ENCODE data around the gene HOXB6. TPM values are rescaled to one million over a fixed set of nuclear protein-coding genes. Genes with fewer than 3 reads are reported as not detected.

The HOXB6 gene
- total RNA-seq, 1 experiment from 2014 or later = 196 TPM

GRCh38 chr17:48583708-48584222, 21.0 kb downstream of the HOXB6 start:
- TF ChIP-seq POLR2AphosphoS5 (IDR thresholded peaks at IDR 0.05; ENCODE audit: low read depth, low read length) (no peak), TCF7L2 (IDR thresholded peaks at IDR 0.05; ENCODE audit: low read depth, low read length) (no peak)
- TF ChIP-seq, protein P1, sequence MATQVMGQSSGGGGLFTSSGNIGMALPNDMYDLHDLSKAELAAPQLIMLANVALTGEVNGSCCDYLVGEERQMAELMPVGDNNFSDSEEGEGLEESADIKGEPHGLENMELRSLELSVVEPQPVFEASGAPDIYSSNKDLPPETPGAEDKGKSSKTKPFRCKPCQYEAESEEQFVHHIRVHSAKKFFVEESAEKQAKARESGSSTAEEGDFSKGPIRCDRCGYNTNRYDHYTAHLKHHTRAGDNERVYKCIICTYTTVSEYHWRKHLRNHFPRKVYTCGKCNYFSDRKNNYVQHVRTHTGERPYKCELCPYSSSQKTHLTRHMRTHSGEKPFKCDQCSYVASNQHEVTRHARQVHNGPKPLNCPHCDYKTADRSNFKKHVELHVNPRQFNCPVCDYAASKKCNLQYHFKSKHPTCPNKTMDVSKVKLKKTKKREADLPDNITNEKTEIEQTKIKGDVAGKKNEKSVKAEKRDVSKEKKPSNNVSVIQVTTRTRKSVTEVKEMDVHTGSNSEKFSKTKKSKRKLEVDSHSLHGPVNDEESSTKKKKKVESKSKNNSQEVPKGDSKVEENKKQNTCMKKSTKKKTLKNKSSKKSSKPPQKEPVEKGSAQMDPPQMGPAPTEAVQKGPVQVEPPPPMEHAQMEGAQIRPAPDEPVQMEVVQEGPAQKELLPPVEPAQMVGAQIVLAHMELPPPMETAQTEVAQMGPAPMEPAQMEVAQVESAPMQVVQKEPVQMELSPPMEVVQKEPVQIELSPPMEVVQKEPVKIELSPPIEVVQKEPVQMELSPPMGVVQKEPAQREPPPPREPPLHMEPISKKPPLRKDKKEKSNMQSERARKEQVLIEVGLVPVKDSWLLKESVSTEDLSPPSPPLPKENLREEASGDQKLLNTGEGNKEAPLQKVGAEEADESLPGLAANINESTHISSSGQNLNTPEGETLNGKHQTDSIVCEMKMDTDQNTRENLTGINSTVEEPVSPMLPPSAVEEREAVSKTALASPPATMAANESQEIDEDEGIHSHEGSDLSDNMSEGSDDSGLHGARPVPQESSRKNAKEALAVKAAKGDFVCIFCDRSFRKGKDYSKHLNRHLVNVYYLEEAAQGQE (IDR thresholded peaks at IDR 0.05; ENCODE audit: insufficient read depth in 1 of 2, low read depth in 2 of 2, low read length in 1 of 2) = no peak
- intact Hi-C loops (cut with micrococcal nuclease; ENCODE audit: unreplicated experiment) = no loop called here
- no TSS peak for BruUV-seq (replicated peaks)
- ATAC-seq = no peak
- Histone ChIP-seq H3K4me3 (ENCODE audit: low read depth in 2 of 2, low read length in 2 of 2) (peak overlapping the region; percentile 70 to 99), H3K36me3 (ENCODE audit: control insufficient read depth, insufficient read depth, low read length) (no peaks in the 10 kb centered on the region), H3K27ac (ENCODE audit: low read length) (peak overlapping the region; percentile 99), H3K27me3 (ENCODE audit: control insufficient read depth, insufficient read depth, low read length) (no peaks in the 10 kb centered on the region), H3K9me3 (ENCODE audit: control insufficient read depth, insufficient read depth, low read depth, low read length) (no peaks in the 10 kb centered on the region), H3K4me1 (ENCODE audit: control insufficient read depth, insufficient read depth, low read length) (peaks cover 76% of the 10 kb centered on the region)
- ChIA-PET POLR2A (interaction anchor here (1.4 kb wide), 1 partner anchor 10 kb away, joined by 3 read pairs; the partner anchor contains the start of gene HOXB5), CTCF (interaction anchor here (1.6 kb wide), 1 partner anchor 321 kb away, joined by 4 read pairs; no protein-coding TSS in a partner anchor)
- in situ Hi-C loops (cut with HindIII; ENCODE audit: low pct_unique_long_range_greater_than_20kb, low sequenced_read_pairs) = no loop called here
- DNase-seq (ENCODE audit: low read depth, low spot score) = no peak

- no peak for DNase-seq (ENCODE audit: low read depth, low spot score)
- intact Hi-C loops (cut with micrococcal nuclease; ENCODE audit: unreplicated experiment) (no loop called here), in situ Hi-C loops (cut with HindIII; ENCODE audit: low pct_unique_long_range_greater_than_20kb, low sequenced_read_pairs) (no loop called here)
- Histone ChIP-seq H3K36me3 (ENCODE audit: control insufficient read depth, insufficient read depth, low read length) (no peaks in the 10 kb centered on the region), H3K9me3 (ENCODE audit: control insufficient read depth, insufficient read depth, low read depth, low read length) (no peaks in the 10 kb centered on the region), H3K4me1 (ENCODE audit: control insufficient read depth, insufficient read depth, low read length) (peaks cover 66% of the 10 kb centered on the region), H3K27ac (ENCODE audit: low read length) (peak overlapping the region; percentile 99), H3K4me3 (ENCODE audit: low read depth in 2 of 2, low read length in 2 of 2) (peak overlapping the region; percentile 70 to 99), H3K27me3 (ENCODE audit: control insufficient read depth, insufficient read depth, low read length) (no peaks in the 10 kb centered on the region)
- ChIA-PET POLR2A (interaction anchor here (0.7 to 0.8 kb wide), 3 partner anchors 13 to 625 kb away, joined by 3 to 4 read pairs (median 4); partner anchors contain the start of gene PRR15L), CTCF (interaction anchor here (0.6 to 1.6 kb wide), 3 partner anchors 320 to 416 kb away, joined by 3 to 6 read pairs (median 4); no protein-coding TSS in a partner anchor)
- ATAC-seq = no peak
- no peak for TF ChIP-seq TCF7L2 (IDR thresholded peaks at IDR 0.05; ENCODE audit: low read depth, low read length)
- TF ChIP-seq, protein P2, sequence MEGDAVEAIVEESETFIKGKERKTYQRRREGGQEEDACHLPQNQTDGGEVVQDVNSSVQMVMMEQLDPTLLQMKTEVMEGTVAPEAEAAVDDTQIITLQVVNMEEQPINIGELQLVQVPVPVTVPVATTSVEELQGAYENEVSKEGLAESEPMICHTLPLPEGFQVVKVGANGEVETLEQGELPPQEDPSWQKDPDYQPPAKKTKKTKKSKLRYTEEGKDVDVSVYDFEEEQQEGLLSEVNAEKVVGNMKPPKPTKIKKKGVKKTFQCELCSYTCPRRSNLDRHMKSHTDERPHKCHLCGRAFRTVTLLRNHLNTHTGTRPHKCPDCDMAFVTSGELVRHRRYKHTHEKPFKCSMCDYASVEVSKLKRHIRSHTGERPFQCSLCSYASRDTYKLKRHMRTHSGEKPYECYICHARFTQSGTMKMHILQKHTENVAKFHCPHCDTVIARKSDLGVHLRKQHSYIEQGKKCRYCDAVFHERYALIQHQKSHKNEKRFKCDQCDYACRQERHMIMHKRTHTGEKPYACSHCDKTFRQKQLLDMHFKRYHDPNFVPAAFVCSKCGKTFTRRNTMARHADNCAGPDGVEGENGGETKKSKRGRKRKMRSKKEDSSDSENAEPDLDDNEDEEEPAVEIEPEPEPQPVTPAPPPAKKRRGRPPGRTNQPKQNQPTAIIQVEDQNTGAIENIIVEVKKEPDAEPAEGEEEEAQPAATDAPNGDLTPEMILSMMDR (IDR thresholded peaks at IDR 0.05) = no peak
- no peak for TF ChIP-seq SIN3A (IDR thresholded peaks at IDR 0.05; ENCODE audit: borderline replicate concordance, insufficient read depth, low read depth, low read length)
- TF ChIP-seq POLR2AphosphoS5 (IDR thresholded peaks at IDR 0.05; ENCODE audit: low read depth, low read length) = no peak
- TF ChIP-seq, protein P1 (IDR thresholded peaks at IDR 0.05; ENCODE audit: insufficient read depth in 1 of 2, low read depth in 2 of 2, low read length in 1 of 2) = no peak
- BruUV-seq (replicated peaks) = TSS peak; percentile 54
Observed at GRCh38 chr17:48582750-48583069, 22.1 kb downstream of the HOXB6 start.
